ENCODE measurements around the gene EXOC2. TPM values are rescaled to one million over a fixed set of nuclear protein-coding genes. Genes with fewer than 3 reads are reported as not detected.

Gene EXOC2
- polyA plus RNA-seq, 1 donor (not counting 4 experiments of a cell fraction or from before 2014, with no cell fraction given): 28.4 TPM

DNA sequence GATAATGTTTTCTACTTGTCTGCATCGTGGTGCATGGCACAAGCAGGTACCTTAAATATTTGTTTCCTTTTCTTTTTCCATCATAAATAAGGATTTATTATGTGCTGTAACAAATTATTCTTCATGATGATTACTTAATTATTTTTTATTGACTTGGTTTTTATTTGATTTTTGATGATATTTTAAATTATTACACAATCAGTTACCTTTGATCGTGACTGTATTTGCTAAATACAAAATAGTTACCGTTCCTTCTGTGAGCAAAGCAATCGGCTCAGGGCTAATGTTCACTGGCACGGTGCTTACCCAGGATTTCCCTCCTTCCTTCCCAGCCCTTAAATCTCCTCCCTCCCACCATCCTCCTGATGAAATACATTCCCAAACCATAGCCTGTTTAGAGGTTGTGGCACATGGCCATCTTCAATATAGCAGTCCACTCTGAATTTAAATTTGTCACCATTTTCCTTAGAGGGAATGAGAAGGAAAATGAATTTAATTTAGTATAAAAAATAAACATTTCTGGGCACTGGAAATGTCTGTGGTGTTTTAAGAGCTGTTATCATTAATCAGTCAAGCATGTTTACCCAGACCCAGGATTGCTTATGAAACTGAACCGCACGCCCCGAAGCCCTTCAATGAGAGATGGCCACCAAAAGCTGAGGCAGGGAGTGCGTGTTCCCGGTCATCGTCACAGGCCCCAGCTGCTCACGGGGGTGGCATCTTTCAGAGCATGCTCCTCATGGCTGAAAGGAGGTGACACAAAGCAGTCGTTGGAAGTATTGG is 23.0 kb upstream of the EXOC2 start:
- H3K4me2 ChIP-seq (ENCODE audit: control insufficient read depth, extremely low read depth, insufficient read depth, low read depth, low read length): no peak overlapping the region
- no peaks in the 10 kb centered on the region for H3K9me3 ChIP-seq (ENCODE audit: control insufficient read depth, low read depth, low read length)
- no peak for FAIRE-seq
- H4K20me1 ChIP-seq (ENCODE audit: control insufficient read depth, extremely low read depth, insufficient read depth, low read length): no peaks in the 10 kb centered on the region
- no peak overlapping the region for H3K27ac ChIP-seq (ENCODE audit: control insufficient read depth, insufficient read depth, low read length)
- H3K79me2 ChIP-seq (ENCODE audit: control insufficient read depth, insufficient read depth, low read length): no peaks in the 10 kb centered on the region
- DNase-seq (ENCODE audit: low read depth, low spot score): no peak
- H3K4me3 ChIP-seq (ENCODE audit: control insufficient read depth in 2 of 3, extremely low read depth in 1 of 3, insufficient read depth in 2 of 3, low read depth in 1 of 3, low read length in 3 of 3): no peak overlapping the region
- no peaks in the 10 kb centered on the region for H3K36me3 ChIP-seq (ENCODE audit: control insufficient read depth in 2 of 2, extremely low read depth in 1 of 2, insufficient read depth in 2 of 2, low read length in 2 of 2)
- H3K4me1 ChIP-seq (ENCODE audit: control insufficient read depth, extremely low read depth, insufficient read depth, low read length): peaks cover 7% of the 10 kb centered on the region
- no peaks in the 10 kb centered on the region for H3K9me1 ChIP-seq (ENCODE audit: control insufficient read depth, extremely low read depth, insufficient read depth, low read length)
- H3K9ac ChIP-seq (ENCODE audit: control insufficient read depth, extremely low read depth, insufficient read depth, low read length): no peak overlapping the region
- dilution Hi-C loops (cut with MboI; ENCODE audit: extremely low pct_ligation_motif_present, low sequenced_read_pairs): no loop called here
- H3K27me3 ChIP-seq (ENCODE audit: control insufficient read depth, extremely low read depth, insufficient read depth, low read length): no peaks in the 10 kb centered on the region
- H2AFZ ChIP-seq (ENCODE audit: control insufficient read depth, low read length): no peak overlapping the region
- no peak for TF ChIP-seq EZH2 (IDR thresholded peaks at IDR 0.05; ENCODE audit: low read length)
- TF ChIP-seq, protein P1, sequence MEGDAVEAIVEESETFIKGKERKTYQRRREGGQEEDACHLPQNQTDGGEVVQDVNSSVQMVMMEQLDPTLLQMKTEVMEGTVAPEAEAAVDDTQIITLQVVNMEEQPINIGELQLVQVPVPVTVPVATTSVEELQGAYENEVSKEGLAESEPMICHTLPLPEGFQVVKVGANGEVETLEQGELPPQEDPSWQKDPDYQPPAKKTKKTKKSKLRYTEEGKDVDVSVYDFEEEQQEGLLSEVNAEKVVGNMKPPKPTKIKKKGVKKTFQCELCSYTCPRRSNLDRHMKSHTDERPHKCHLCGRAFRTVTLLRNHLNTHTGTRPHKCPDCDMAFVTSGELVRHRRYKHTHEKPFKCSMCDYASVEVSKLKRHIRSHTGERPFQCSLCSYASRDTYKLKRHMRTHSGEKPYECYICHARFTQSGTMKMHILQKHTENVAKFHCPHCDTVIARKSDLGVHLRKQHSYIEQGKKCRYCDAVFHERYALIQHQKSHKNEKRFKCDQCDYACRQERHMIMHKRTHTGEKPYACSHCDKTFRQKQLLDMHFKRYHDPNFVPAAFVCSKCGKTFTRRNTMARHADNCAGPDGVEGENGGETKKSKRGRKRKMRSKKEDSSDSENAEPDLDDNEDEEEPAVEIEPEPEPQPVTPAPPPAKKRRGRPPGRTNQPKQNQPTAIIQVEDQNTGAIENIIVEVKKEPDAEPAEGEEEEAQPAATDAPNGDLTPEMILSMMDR (optimal IDR thresholded peaks at IDR 0.05 in 1 of 3, IDR thresholded peaks at IDR 0.05 in 1 of 3, conservative IDR thresholded peaks at IDR 0.05 in 1 of 3; ENCODE audit: extremely low read depth in 1 of 3, insufficient read depth in 2 of 3, low read length in 3 of 3): no peak

DNA sequence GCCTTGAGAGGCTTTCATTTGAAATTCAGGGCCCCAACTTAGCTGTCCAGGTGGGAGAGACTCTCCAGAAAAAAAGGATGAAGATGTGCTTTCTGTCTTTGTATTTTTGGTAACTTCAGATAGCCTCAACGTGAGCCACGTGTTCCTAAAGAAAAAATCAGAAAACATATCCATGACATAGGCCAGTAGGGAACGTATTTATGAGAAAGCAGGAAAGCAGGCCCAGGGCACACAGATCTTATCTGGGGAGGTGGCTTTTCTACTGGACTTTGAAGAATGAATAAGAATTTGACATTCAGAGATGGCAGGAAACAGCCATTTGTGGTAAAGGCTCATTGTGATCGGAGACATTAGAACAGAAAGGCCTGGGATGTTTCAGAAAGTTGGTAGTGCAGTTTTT is 21.2 kb upstream of the EXOC2 start:
- Histone ChIP-seq H3K9ac (ENCODE audit: control insufficient read depth, extremely low read depth, insufficient read depth, low read length) (no peak overlapping the region), H3K27me3 (ENCODE audit: control insufficient read depth, extremely low read depth, insufficient read depth, low read length) (no peaks in the 10 kb centered on the region), H3K4me1 (ENCODE audit: control insufficient read depth, extremely low read depth, insufficient read depth, low read length) (peaks cover 10% of the 10 kb centered on the region), H3K4me2 (ENCODE audit: control insufficient read depth, extremely low read depth, insufficient read depth, low read depth, low read length) (no peak overlapping the region), H4K20me1 (ENCODE audit: control insufficient read depth, extremely low read depth, insufficient read depth, low read length) (no peaks in the 10 kb centered on the region), H3K9me1 (ENCODE audit: control insufficient read depth, extremely low read depth, insufficient read depth, low read length) (no peaks in the 10 kb centered on the region), H2AFZ (ENCODE audit: control insufficient read depth, low read length) (no peak overlapping the region), H3K9me3 (ENCODE audit: control insufficient read depth, low read depth, low read length) (no peaks in the 10 kb centered on the region), H3K36me3 (ENCODE audit: control insufficient read depth in 2 of 2, extremely low read depth in 1 of 2, insufficient read depth in 2 of 2, low read length in 2 of 2) (no peaks in the 10 kb centered on the region), H3K79me2 (ENCODE audit: control insufficient read depth, insufficient read depth, low read length) (no peaks in the 10 kb centered on the region), H3K27ac (ENCODE audit: control insufficient read depth, insufficient read depth, low read length) (no peak overlapping the region), H3K4me3 (ENCODE audit: control insufficient read depth in 2 of 3, extremely low read depth in 1 of 3, insufficient read depth in 2 of 3, low read depth in 1 of 3, low read length in 3 of 3) (no peak overlapping the region)
- no peak for DNase-seq (ENCODE audit: low read depth, low spot score)
- TF ChIP-seq, protein P1 (optimal IDR thresholded peaks at IDR 0.05 in 1 of 3, IDR thresholded peaks at IDR 0.05 in 1 of 3, conservative IDR thresholded peaks at IDR 0.05 in 1 of 3; ENCODE audit: extremely low read depth in 1 of 3, insufficient read depth in 2 of 3, low read length in 3 of 3): no peak
- TF ChIP-seq EZH2 (IDR thresholded peaks at IDR 0.05; ENCODE audit: low read length): no peak
- dilution Hi-C loops (cut with MboI; ENCODE audit: extremely low pct_ligation_motif_present, low sequenced_read_pairs): no loop called here
- FAIRE-seq: no peak

Measured in keratinocyte (primary cell).